Gastrocnemius medialis (tissue), 4 donors: ENCODE measurements around the gene SEPTIN14. TPM values are rescaled to one million over a fixed set of nuclear protein-coding genes. Genes with fewer than 3 reads are reported as not detected.
"Not testable (repeated sequence)": the region's sequence is repeated elsewhere in the genome, so short reads cannot be mapped to it uniquely, and the experiment has no call there.

Source experiments
- ATAC-seq, 2 donors: fragments of 150-250 bp; one replicate each; pipeline ENCODE4 v1.9.1; 2016
- DNase-seq, 2 donors: peaks; one replicate each; pipeline ENCODE4 v3.0.0-alpha.2; 2019
- H3K27ac ChIP-seq, 4 donors: fragments of 200-600 bp; sonication (generic); 1 replicate in 1 of 4; 2 replicates in 3 of 4; pipeline ENCODE4 v1.5.1; 2016 to 2018; ENCODE audit warnings: mild to moderate bottlenecking in 2 of 4, moderate library complexity in 1 of 4
- H3K27me3 ChIP-seq, 3 donors: fragments of 200-600 bp; sonication (generic) in 2 of 3; 1 replicate in 1 of 3; 2 replicates in 2 of 3; pipeline versions ENCODE4 v1.5.1 to v1.6.0; 2016 to 2019; ENCODE audit warnings: mild to moderate bottlenecking in 1 of 3, moderate library complexity in 1 of 3
- H3K36me3 ChIP-seq, 2 donors: fragments of 200-600 bp; sonication (generic) in 1 of 2; one replicate each; pipeline ENCODE4 v1.5.1; 2017 to 2018
- H3K4me1 ChIP-seq, 2 donors: fragments of 200-600 bp; sonication (generic) in 1 of 2; one replicate each; pipeline ENCODE4 v1.5.1; 2016 to 2017; ENCODE audit warnings: mild to moderate bottlenecking in 2 of 2
- H3K4me3 ChIP-seq, 4 donors: fragments of 200-600 bp; sonication (generic) in 3 of 4; 1 replicate in 1 of 4; 2 replicates in 3 of 4; pipeline ENCODE4 v1.5.1; 2016 to 2019; ENCODE audit warnings: mild to moderate bottlenecking in 2 of 4
- H3K9me3 ChIP-seq, 3 donors: fragments of 200-600 bp; sonication (generic) in 2 of 3; 1 replicate in 1 of 3; 2 replicates in 2 of 3; pipeline ENCODE4 v1.5.1; 2016 to 2019
- CTCF ChIP-seq, 5 experiments: fragments of 450-650 bp in 3 of 5; fragments of 200-600 bp in 2 of 5; sonication (generic) in 2 of 5; IDR thresholded peaks in 4 of 5; conservative IDR thresholded peaks in 1 of 5; 1 replicate in 4 of 5; 2 replicates in 1 of 5; pipeline ENCODE4 v1.5.1; 2016 to 2019; ENCODE audit warnings: antibody characterized with exemption in 5 of 5, mild to moderate bottlenecking in 3 of 5, moderate library complexity in 3 of 5
- POLR2A ChIP-seq, 2 donors: fragments of 450-650 bp; IDR thresholded peaks; one replicate each; pipeline ENCODE4 v1.6.1; 2017; ENCODE audit warnings: antibody characterized with exemption in 2 of 2, mild to moderate bottlenecking in 2 of 2, moderate library complexity in 2 of 2
- in situ Hi-C, 4 donors: fragments of 200-750 bp; cut with MboI; loops; one replicate each; pipeline versions ENCODE4 v1.15.0 to v1.8.0; 2017; ENCODE audit warnings: low sequenced_read_pairs in 4 of 4
- intact Hi-C: fragments of 100-400 bp; cut with DNase I; formaldehyde crosslinking; loops from one replicate; pipeline ENCODE4 v1.15.1; 2023; ENCODE audit warnings: low total_unique reads
- total RNA-seq, 4 donors: library from RNA; depleted of rRNA; stranded (reverse); fragments of >200 nt; gene quantifications; one replicate each; pipeline versions ENCODE4 v1.1.0 to v1.2.3, GENCODE V29; 2016

SEPTIN14 gene
- total RNA-seq, 4 donors from 2014 or later = not detected

GRCh38 chr7:55770778-55771177 is 91.8 kb downstream of the SEPTIN14 start:
- ATAC-seq (no peak), DNase-seq (no peak)
- H3K4me1 ChIP-seq = no peaks in the 10 kb centered on the region
- intact Hi-C loops (no loop called here), in situ Hi-C loops (no loop called here)
- no peak overlapping the region for H3K27ac ChIP-seq
- H3K36me3 ChIP-seq = no peaks in the 10 kb centered on the region
- no peak overlapping the region for H3K4me3 ChIP-seq
- no peaks in the 10 kb centered on the region for H3K27me3 ChIP-seq
- TF ChIP-seq CTCF (IDR thresholded peaks at IDR 0.05 in 4 of 5, conservative IDR thresholded peaks at IDR 0.05 in 1 of 5) (no peak), POLR2A (IDR thresholded peaks at IDR 0.05) (no peak)
- H3K9me3 ChIP-seq = no peaks in the 10 kb centered on the region

GRCh38 chr7:55753274-55753862 is 109.2 kb downstream of the SEPTIN14 start:
- in situ Hi-C loops, H3K27me3 ChIP-seq, H3K36me3 ChIP-seq, H3K4me1 ChIP-seq, ATAC-seq, H3K4me3 ChIP-seq, H3K27ac ChIP-seq, intact Hi-C loops, H3K9me3 ChIP-seq, DNase-seq: not testable (repeated sequence)

- H3K27me3 ChIP-seq, ATAC-seq, in situ Hi-C loops, H3K27ac ChIP-seq, DNase-seq, intact Hi-C loops, H3K4me3 ChIP-seq, H3K9me3 ChIP-seq, H3K4me1 ChIP-seq, H3K36me3 ChIP-seq: not testable (repeated sequence)
Observed at GRCh38 chr7:55744706-55745105, 117.8 kb downstream of the SEPTIN14 start.

Other genes with a start within 250 kb of the SEPTIN14 start
- gene ZNF713, start 24.7 kb upstream of the SEPTIN14 start, total RNA-seq = 1 to 10 TPM in 3 of 4 donors, under 1 TPM in 1; 0.61 to 4.2 (median 1.5) TPM
- gene MRPS17, start 89.1 kb upstream of the SEPTIN14 start, total RNA-seq = 10 to 100 TPM; 14.0 to 38.3 (median 22.0) TPM
- 100 to 1,000 TPM; 234 to 382 (median 354) TPM for gene NIPSNAP2, start 101.8 kb upstream of the SEPTIN14 start, total RNA-seq
- gene PSPH, start 188.7 kb upstream of the SEPTIN14 start, total RNA-seq = 1 to 10 TPM; 2.1 to 4.7 (median 3.9) TPM
- 100 to 1,000 TPM in 3 of 4 donors, 10 to 100 TPM in 1; 95.9 to 158 (median 114) TPM for gene CCT6A, start 189.0 kb upstream of the SEPTIN14 start, total RNA-seq
- 10 to 100 TPM; 29.8 to 32.0 (median 31.1) TPM for gene SUMF2, start 201.5 kb upstream of the SEPTIN14 start, total RNA-seq
- gene PHKG1, start 230.2 kb upstream of the SEPTIN14 start, total RNA-seq = 100 to 1,000 TPM in 1 of 4 donors, 10 to 100 TPM in 3; 30.1 to 211 (median 57.2) TPM
- gene CHCHD2, start 243.7 kb upstream of the SEPTIN14 start, total RNA-seq = 100 to 1,000 TPM; 540 to 822 (median 655) TPM